Middle frontal gyrus (tissue), 1 donor: Measurements from ENCODE around the gene ALS2CL.

Experiments
- DNase-seq: peaks from one replicate; pipeline ENCODE4 v3.0.0-alpha.2; 2015; ENCODE audit warnings: low spot score; ENCODE audit errors: extremely low spot score

ALS2CL gene

GRCh38 chr3:46679681-46680080 is 13.8 kb downstream of the ALS2CL start:
- no peak for DNase-seq

- no peak for DNase-seq
These were observed 15.2 kb downstream of the ALS2CL start for GRCh38 chr3:46678280-46678679.

GRCh38 chr3:46677411-46677726 is 16.1 kb downstream of the ALS2CL start:
- no peak for DNase-seq

- DNase-seq: no peak
These were observed 16.7 kb downstream of the ALS2CL start for GRCh38 chr3:46676601-46677410.

DNA sequence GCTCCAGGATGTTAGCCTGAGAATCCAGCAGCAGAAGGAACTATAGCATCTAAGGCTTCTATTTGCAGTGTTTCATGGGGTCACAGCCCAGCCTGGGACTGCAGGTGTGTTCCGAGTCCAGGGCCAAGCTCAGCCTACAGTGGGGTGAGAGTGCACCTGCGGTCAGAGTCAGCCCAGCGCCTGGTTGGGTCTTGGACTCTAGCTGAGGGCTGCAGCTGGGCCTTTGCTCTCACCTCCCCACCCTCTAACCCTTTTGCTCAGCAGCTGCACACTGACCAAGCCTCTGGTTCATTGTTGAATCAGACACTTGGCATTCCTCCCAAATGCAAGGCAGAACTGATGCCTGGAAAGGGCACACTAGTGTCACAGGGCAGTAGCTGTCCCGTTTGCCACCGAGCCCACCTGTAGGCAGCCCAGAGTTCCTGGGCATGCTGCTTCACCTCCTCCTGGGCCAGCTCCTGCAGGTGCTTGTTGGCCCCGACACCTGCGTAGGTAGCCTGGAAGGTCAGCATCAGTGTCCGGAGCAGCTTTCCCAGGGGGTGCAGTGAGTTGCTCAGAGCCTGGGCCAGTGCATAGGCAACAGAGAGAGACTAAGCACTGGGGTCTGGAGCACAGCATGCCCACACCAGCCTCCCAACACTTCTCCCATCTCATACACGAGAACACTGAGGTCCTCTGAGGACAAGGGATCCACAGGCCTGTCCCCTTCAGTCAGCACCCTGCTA is 17.5 kb downstream of the ALS2CL start:
- no peak for DNase-seq

DNA sequence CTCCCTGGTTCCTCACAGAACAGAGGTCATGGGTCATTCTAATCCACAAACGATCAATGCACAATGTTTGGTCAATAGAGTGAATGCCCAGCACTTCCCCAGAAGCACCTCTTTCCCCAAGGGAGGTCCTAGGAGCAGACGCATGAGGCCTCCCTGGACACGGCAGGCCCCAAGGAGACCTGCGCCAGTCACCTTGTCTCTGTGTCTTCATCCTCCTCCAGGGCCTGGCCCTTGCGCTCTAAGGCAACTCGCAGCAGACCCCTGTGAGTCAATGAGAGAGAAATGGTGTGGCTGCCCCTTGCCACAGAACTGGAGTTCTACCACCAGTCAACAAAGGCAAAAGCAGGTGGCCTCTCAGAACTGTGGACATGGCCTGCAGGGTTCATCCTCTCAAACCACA is 18.1 kb downstream of the ALS2CL start:
- no peak for DNase-seq

- no peak for DNase-seq
These were observed 19.2 kb downstream of the ALS2CL start for GRCh38 chr3:46674031-46674845.

GRCh38 chr3:46673151-46674030 is 20.1 kb downstream of the ALS2CL start:
- DNase-seq: no peak

- DNase-seq: no peak
These were observed 21.2 kb downstream of the ALS2CL start for GRCh38 chr3:46672349-46672695.

DNA sequence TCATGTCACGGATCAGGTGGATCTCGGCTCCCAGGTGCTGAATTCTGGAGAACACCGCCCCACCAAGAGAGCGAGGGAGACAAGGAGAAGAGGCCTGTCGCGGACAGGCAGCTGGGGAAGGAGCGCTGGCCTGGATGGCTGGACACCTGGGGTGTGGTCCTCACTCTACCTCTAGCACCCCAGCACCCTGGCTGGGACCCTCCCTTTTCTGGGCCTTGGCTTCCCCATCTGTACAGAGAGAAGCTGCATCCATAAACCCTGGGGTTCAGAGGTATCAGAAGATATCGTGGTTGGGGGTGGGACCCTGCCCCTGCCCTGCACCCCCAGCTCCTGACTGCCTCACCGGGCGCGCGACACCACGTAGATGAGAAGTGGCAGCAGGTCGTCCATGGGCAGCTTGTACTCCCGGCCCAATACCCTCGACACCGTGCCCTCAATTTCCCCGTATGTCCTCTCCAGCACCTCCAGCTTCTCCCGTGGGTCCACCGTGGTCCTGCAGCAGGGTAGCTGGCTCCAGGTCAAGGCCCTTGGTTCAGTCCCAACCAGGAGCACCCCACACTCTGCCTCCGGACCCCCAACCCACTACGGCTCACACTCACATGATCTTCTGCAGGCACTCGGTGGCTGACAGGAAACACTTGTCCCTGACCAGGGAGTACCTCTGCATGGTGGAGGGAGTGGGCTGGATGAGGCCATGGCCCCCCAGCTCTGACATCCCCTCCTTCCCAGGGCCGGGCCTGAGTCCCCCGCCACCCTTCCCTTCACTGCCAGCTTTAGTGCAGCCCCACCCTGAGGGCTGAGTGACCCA is 21.7 kb downstream of the ALS2CL start:
- DNase-seq: no peak

- DNase-seq: no peak
These were observed 22.5 kb downstream of the ALS2CL start for GRCh38 chr3:46670891-46671427.

- no peak for DNase-seq
These were observed 23.2 kb downstream of the ALS2CL start for GRCh38 chr3:46670000-46670890.

DNA sequence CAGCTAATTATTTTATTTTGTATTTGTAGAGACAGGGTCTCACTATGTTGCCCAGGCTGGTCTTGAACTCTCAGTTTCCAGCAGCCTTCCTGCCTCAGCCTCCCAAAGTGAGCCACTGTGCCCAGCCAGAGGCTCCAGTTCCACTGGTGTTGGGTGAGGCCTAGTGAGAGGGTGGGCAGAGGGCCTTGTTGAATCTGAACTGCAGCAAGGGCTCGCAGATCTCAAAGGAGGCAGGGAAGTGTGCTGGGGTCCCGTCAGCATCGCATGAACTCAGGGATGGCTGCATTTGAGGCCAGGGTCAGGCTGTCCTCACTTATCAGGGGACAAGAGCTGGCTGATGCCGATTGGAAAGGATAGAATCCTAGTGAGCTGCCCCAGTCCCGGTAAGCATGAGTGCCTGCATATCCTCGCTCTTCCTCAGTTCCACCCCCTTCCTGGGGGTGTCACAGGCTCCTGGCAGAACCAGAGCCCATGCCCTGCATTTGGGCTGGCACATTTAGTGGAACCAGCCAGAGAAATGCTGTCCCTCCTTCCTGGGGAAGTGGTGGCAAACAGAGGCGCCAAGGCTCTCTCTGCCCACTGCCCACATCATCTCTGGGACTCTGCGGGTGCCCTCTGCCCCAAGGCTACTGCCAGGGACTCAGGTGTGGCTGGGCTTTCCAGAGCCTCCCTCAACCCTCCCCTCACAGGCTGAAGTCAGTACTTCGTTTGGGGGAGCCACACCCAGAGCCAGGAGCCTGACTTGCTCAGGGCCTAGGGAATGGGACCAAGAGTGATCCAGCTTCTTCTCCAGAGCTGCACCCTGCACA is 24.1 kb downstream of the ALS2CL start:
- DNase-seq: no peak

- DNase-seq: no peak
These were observed 24.9 kb downstream of the ALS2CL start for GRCh38 chr3:46668591-46668990.

DNA sequence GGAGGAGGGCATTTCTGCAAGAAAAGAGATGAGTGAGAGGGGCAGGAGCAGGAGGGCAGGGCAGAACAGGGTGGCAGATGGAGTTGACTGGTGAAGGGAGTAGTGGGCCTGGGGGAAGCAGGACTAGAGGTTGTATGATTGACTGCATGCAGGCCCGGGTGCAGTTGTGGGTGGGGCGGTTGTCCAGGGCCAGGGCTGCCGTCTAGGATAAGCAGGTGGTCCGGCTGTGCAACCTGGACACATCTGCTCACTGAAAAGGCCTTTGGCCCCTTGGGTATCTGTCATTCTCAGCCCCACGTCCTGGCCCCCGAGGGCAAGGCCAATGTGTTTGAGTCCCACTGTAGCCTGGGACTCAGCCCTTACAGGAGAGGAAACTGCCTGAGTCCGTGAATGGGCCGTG is 25.4 kb downstream of the ALS2CL start:
- no peak for DNase-seq

DNA sequence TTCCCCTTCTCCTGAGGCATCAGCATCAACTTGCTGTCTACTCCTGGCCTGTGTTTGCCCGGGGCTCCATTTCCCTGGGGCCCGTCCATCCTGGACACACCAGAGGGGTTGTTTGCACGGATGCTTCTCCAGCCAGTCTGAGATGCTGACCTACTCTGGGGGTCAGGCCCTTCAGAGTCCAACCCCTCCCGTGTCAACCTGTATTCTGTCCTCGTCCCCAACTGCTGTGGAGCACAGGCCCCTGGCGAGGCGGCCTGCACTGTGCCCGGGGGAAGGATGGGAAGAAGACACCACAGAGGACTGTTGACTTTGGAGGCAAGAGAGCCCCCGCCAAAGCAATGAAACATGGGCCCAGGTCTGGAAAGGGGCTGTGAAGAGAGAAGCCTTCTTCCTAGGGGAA is 25.8 kb downstream of the ALS2CL start:
- DNase-seq: no peak

GRCh38 chr3:46667061-46667621 is 26.3 kb downstream of the ALS2CL start:
- DNase-seq: no peak

GRCh38 chr3:46666453-46666845 is 27.0 kb downstream of the ALS2CL start:
- DNase-seq: no peak
